ENCODE results near the gene UNC5A. TPM values are rescaled to one million over a fixed set of nuclear protein-coding genes. Genes with fewer than 3 reads are reported as not detected.

Gene UNC5A
- total RNA-seq, 1 experiment from 2014 or later, result 10.1 TPM

DNA sequence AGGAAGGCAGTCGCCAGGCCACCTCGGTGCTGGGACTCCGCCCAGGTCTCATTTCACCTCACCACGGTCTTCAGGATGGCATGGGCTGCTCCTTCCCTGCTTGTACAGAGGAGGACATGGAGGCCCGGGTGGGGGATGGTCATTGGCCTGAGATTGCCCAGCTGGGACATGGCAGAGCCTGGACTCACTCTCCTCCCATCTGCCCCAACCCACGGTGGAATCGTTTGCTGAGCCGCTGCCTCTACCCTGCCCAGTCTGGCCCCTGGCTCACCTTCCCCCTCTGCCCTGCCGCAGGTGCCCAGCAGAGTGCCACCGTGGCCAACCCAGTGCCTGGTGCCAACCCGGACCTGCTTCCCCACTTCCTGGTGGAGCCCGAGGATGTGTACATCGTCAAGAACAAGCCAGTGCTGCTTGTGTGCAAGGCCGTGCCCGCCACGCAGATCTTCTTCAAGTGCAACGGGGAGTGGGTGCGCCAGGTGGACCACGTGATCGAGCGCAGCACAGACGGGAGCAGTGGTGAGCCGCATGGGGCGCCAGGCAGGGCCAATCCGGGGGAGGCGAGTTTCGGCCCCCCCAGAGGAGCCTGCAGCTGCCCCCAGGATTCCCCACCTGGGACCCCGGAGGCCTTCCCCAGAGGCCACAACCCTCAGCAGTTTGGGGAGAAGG, 52.1 kb downstream of the UNC5A start:
- H3K9ac ChIP-seq (ENCODE audit: low read length), result no peak overlapping the region
- POLR2A ChIA-PET, result no interaction called here

More for the DNA sequence above, 52.1 kb downstream of the UNC5A start:
- no peaks in the 10 kb centered on the region for H3K9me2 ChIP-seq (ENCODE audit: insufficient read depth)
- no TSS peak for BruUV-seq (replicated peaks)
- H3K36me3 ChIP-seq (ENCODE audit: control insufficient read depth in 1 of 2, insufficient read depth in 2 of 2, low read length in 2 of 2), result no peaks in the 10 kb centered on the region
- no peaks in the 10 kb centered on the region for H3K4me1 ChIP-seq (ENCODE audit: control insufficient read depth in 1 of 2, insufficient read depth in 2 of 2, low read length in 2 of 2)
- TF ChIP-seq RAD21 (IDR thresholded peaks at IDR 0.05; ENCODE audit: low read depth) (no peak), SIN3A (IDR thresholded peaks at IDR 0.05; ENCODE audit: low read depth) (no peak), ZFX (IDR thresholded peaks at IDR 0.05) (no peak), ZBTB33 (IDR thresholded peaks at IDR 0.05; ENCODE audit: extremely low read depth, insufficient replicate concordance, low read length) (no peak), FOSL1 (IDR thresholded peaks at IDR 0.05; ENCODE audit: low read depth) (no peak), CBX3 (IDR thresholded peaks at IDR 0.05; ENCODE audit: low read depth) (no peak), SRF (IDR thresholded peaks at IDR 0.05; ENCODE audit: low read depth) (no peak), SP1 (IDR thresholded peaks at IDR 0.05; ENCODE audit: low read depth) (no peak), EZH2phosphoT487 (IDR thresholded peaks at IDR 0.05; ENCODE audit: borderline replicate concordance) (no peak)
- RAD21 ChIA-PET (ENCODE audit: low non-redundant PET in 1 of 2, low total read pairs in 2 of 2, uncharacterized antibody in 2 of 2, unreplicated experiment in 2 of 2), result no interaction called here
- DNase-seq (ENCODE audit: low read depth, low spot score) (no peak), ATAC-seq (0 out of 2 replicates have a peak, but pooled peaks have one; percentile 14)
- no peak overlapping the region for H2AFZ ChIP-seq (ENCODE audit: low read depth, low read length, poor library complexity, severe bottlenecking)
- CTCF ChIA-PET, result no interaction called here
- intact Hi-C loops (cut with micrococcal nuclease), result no loop called here
- H3K9me3 ChIP-seq (ENCODE audit: control insufficient read depth in 1 of 2, insufficient read depth in 1 of 2, low read depth in 1 of 2, low read length in 2 of 2), result no peaks in the 10 kb centered on the region
- no peak overlapping the region for H3K27ac ChIP-seq (ENCODE audit: low read depth, low read length)
- H3K27me3 ChIP-seq (ENCODE audit: insufficient read depth, low read length), result no peaks in the 10 kb centered on the region
- H3K4me3 ChIP-seq (replicated peaks in 1 of 2; ENCODE audit: low read depth in 1 of 2, low read length in 2 of 2), result no peak overlapping the region
- H3K4me2 ChIP-seq (ENCODE audit: low read length), result no peak overlapping the region
- H4K20me1 ChIP-seq (ENCODE audit: insufficient read depth), result no peaks in the 10 kb centered on the region
- no peaks in the 10 kb centered on the region for H3K79me2 ChIP-seq (ENCODE audit: insufficient read depth, low read length)
